Neural cell (in vitro differentiated cells): ENCODE data around the gene TMOD1. TPM values are rescaled to one million over a fixed set of nuclear protein-coding genes. Genes with fewer than 3 reads are reported as not detected.

Experiments
- H2AFZ ChIP-seq: fragments of 200-600, 300-800 bp; sonication (generic), shearing (Covaris generic); 2 replicates; pipeline ENCODE4 v1.6.0; 2014; ENCODE audit warnings: low read depth, mild to moderate bottlenecking, antibody characterized with exemption, low read length, moderate library complexity
- H3F3A ChIP-seq: fragments of 200-600 bp; shearing (Covaris generic); 2 replicates; pipeline ENCODE4 v1.6.1; 2016; ENCODE audit warnings: mild to moderate bottlenecking, moderate library complexity, mixed read lengths, antibody characterized with exemption, low read length; ENCODE audit not compliant: insufficient read depth, poor library complexity, severe bottlenecking
- H3K27ac ChIP-seq: fragments of 200-600, 300-800 bp; sonication (generic), shearing (Covaris generic); 2 replicates; pipeline ENCODE4 v1.5.1; 2014; ENCODE audit warnings: mild to moderate bottlenecking, low read length, moderate library complexity
- H3K27me3 ChIP-seq: fragments of 300-800, 200-600 bp; sonication (generic), shearing (Covaris generic); 2 replicates; pipeline ENCODE4 v1.6.0; 2014; ENCODE audit warnings: mild to moderate bottlenecking, low read depth, low read length, moderate library complexity; ENCODE audit not compliant: insufficient read depth
- H3K36me3 ChIP-seq: fragments of 300-800, 200-600 bp; sonication (generic), shearing (Covaris generic); 2 replicates; pipeline ENCODE4 v1.5.1; 2014; ENCODE audit warnings: mild to moderate bottlenecking, antibody characterized with exemption, low read length, moderate library complexity; ENCODE audit not compliant: insufficient read depth
- H3K4me2 ChIP-seq: fragments of 300-800, 200-600 bp; sonication (generic), shearing (Covaris generic); 2 replicates; pipeline ENCODE4 v1.6.0; 2014; ENCODE audit warnings: mild to moderate bottlenecking, low read length
- H3K4me3 ChIP-seq: fragments of 300-800, 200-600 bp; sonication (generic), shearing (Covaris generic); 2 replicates; pipeline ENCODE4 v1.5.1; 2014; ENCODE audit warnings: mild to moderate bottlenecking, low read length, moderate library complexity
- H3K79me2 ChIP-seq: fragments of 200-600 bp; shearing (Covaris generic); replicated peaks from 2 replicates; pipeline ENCODE4 v1.6.0; 2014; ENCODE audit warnings: mild to moderate bottlenecking, low read length, moderate library complexity; ENCODE audit not compliant: insufficient read depth
- H3K9ac ChIP-seq: fragments of 300-800, 200-600 bp; sonication (generic), shearing (Covaris generic); 2 replicates; pipeline ENCODE4 v1.6.1; 2016; ENCODE audit warnings: mild to moderate bottlenecking, low read length, mixed read lengths
- H3K9me2 ChIP-seq: fragments of 200-600 bp; shearing (Covaris generic); 2 replicates; pipeline ENCODE4 v1.6.1; 2016; ENCODE audit warnings: mild to moderate bottlenecking, low read length, mixed read lengths; ENCODE audit not compliant: insufficient read depth
- H3K9me3 ChIP-seq: fragments of 200-600, 300-800 bp; sonication (generic), shearing (Covaris generic); 2 replicates; pipeline ENCODE4 v1.6.1; 2016; ENCODE audit warnings: mild to moderate bottlenecking, mixed run types, low read length, moderate library complexity, mixed read lengths
- H4K20me1 ChIP-seq: fragments of 200-600 bp; shearing (Covaris generic); 2 replicates; pipeline ENCODE4 v1.6.1; 2016; ENCODE audit warnings: mild to moderate bottlenecking, mixed run types; ENCODE audit not compliant: insufficient read depth
- CTCF ChIP-seq: fragments of 450-650 bp; IDR thresholded peaks from 2 replicates; pipeline ENCODE4 v1.5.1; 2014; ENCODE audit warnings: antibody characterized with exemption, mild to moderate bottlenecking, moderate library complexity; ENCODE audit not compliant: poor library complexity, severe bottlenecking
- EP300 ChIP-seq: fragments of 450-650 bp; conservative IDR thresholded peaks from 2 replicates; pipeline ENCODE4 v1.6.1; 2014; ENCODE audit warnings: antibody characterized with exemption, mild to moderate bottlenecking, moderate library complexity; ENCODE audit not compliant: poor library complexity, severe bottlenecking
- EZH2 ChIP-seq: fragments of 200-600, 300-800 bp; shearing (Covaris generic), sonication (generic); IDR thresholded peaks from 2 replicates; pipeline ENCODE4 v1.6.1; 2014; ENCODE audit warnings: antibody characterized with exemption, low read length, borderline replicate concordance, mild to moderate bottlenecking; ENCODE audit not compliant: insufficient read depth, poor library complexity, severe bottlenecking
- MXI1 ChIP-seq: fragments of 450-650 bp; conservative IDR thresholded peaks from 2 replicates; pipeline ENCODE4 v1.6.1; 2014; ENCODE audit warnings: antibody characterized with exemption, mild to moderate bottlenecking; ENCODE audit not compliant: poor library complexity, severe bottlenecking
- POLR2AphosphoS5 ChIP-seq: IDR thresholded peaks from 2 replicates; pipeline ENCODE4 v1.6.1; 2012
- RAD21 ChIP-seq: fragments of 450-650 bp; conservative IDR thresholded peaks from 2 replicates; pipeline ENCODE4 v1.6.1; 2014; ENCODE audit warnings: antibody characterized with exemption, mild to moderate bottlenecking, moderate library complexity
- REST ChIP-seq: IDR thresholded peaks from 2 replicates; pipeline ENCODE4 v1.6.1; 2012; ENCODE audit warnings: borderline replicate concordance
- SMC3 ChIP-seq: fragments of 450-650 bp; conservative IDR thresholded peaks from 2 replicates; pipeline ENCODE4 v1.6.1; 2014; ENCODE audit warnings: antibody characterized with exemption, mild to moderate bottlenecking, moderate library complexity; ENCODE audit not compliant: poor library complexity
- TAF1 ChIP-seq: IDR thresholded peaks from 2 replicates; pipeline ENCODE4 v1.6.1; 2012; ENCODE audit warnings: low read depth
- polyA plus RNA-seq: library from polyadenylated mRNA; depleted of rRNA; stranded (reverse); fragments of >200 nt; gene quantifications from 2 replicates; pipeline ENCODE4 v1.2.3, GENCODE V29; 2014

Gene TMOD1
- polyA plus RNA-seq, 1 donor from 2014 or later: 0.17 TPM

GRCh38 chr9:97640325-97640724 is 138.9 kb downstream of the TMOD1 start:
- Histone ChIP-seq H3K27ac (no peak overlapping the region), H3K36me3 (peaks cover 12% of the 10 kb centered on the region), H3K4me2 (no peak overlapping the region), H3K27me3 (no peaks in the 10 kb centered on the region), H2AFZ (no peak overlapping the region), H3K79me2 (peaks cover 52% of the 10 kb centered on the region), H3K9me3 (no peaks in the 10 kb centered on the region), H3K4me3 (no peak overlapping the region), H3F3A (no peaks in the 10 kb centered on the region), H3K9me2 (no peaks in the 10 kb centered on the region), H4K20me1 (no peaks in the 10 kb centered on the region), H3K9ac (no peak overlapping the region)
- no peak for TF ChIP-seq MXI1
- no peak for TF ChIP-seq EP300
- TF ChIP-seq CTCF: no peak
- TF ChIP-seq EZH2: no peak
- no peak for TF ChIP-seq SMC3
- no peak for TF ChIP-seq RAD21
- TF ChIP-seq REST: no peak
- TF ChIP-seq TAF1: no peak
- TF ChIP-seq POLR2AphosphoS5: no peak

- no peak overlapping the region for H3K4me2 ChIP-seq
- H3K9me2 ChIP-seq: no peaks in the 10 kb centered on the region
- H4K20me1 ChIP-seq: no peaks in the 10 kb centered on the region
- H3K79me2 ChIP-seq: peaks cover 5% of the 10 kb centered on the region
- no peak overlapping the region for H3K4me3 ChIP-seq
- H3K36me3 ChIP-seq: peaks cover 16% of the 10 kb centered on the region
- H3F3A ChIP-seq: no peaks in the 10 kb centered on the region
- H2AFZ ChIP-seq: no peak overlapping the region
- H3K27me3 ChIP-seq: no peaks in the 10 kb centered on the region
- no peaks in the 10 kb centered on the region for H3K9me3 ChIP-seq
- no peak for TF ChIP-seq MXI1
- TF ChIP-seq SMC3: no peak
- no peak for TF ChIP-seq POLR2AphosphoS5
- TF ChIP-seq EZH2: no peak
- TF ChIP-seq TAF1: no peak
- TF ChIP-seq EP300: no peak
- TF ChIP-seq RAD21: no peak
- no peak for TF ChIP-seq CTCF
- no peak for TF ChIP-seq REST
- H3K9ac ChIP-seq: no peak overlapping the region
- H3K27ac ChIP-seq: no peak overlapping the region
Measured at GRCh38 chr9:97645720-97646119, 144.3 kb downstream of the TMOD1 start.
